VCaP (cell line): ENCODE data around the gene TCL1B.
A peak's percentile ranks its signal among the peaks of the same experiment; 100 is the strongest.

Experiments used
- H3K27ac ChIP-seq: fragments of 450-650 bp; 2 replicates; pipeline ENCODE4 v1.5.1; 2017
- TF ChIP-seq, protein P1 (sequence below): fragments of 450-650 bp; conservative IDR thresholded peaks from 2 replicates; pipeline ENCODE4 v1.5.1; 2017; ENCODE audit warnings: mild to moderate bottlenecking, moderate library complexity

The TCL1B gene

DNA sequence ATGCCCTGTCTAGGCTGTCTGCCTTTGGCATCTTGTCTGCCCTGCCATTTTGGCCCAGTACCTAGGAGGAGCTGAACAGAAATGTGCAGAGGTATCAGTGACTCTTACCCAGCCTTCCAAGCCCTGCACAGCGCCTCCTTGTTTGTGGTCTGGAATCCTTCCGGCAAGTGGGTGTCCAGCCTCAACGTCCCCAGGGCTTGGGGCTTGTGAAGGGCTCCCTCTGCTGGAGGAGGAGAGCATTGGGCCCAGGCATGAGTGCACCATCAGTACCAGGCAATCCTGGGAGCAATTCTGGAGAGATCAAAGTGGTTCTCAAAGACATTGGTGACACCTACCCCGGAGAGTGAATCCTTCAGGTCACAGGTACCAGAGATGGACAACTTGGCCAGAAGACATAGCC is 2.4 kb upstream of the TCL1B start:
- TF ChIP-seq, protein P1, sequence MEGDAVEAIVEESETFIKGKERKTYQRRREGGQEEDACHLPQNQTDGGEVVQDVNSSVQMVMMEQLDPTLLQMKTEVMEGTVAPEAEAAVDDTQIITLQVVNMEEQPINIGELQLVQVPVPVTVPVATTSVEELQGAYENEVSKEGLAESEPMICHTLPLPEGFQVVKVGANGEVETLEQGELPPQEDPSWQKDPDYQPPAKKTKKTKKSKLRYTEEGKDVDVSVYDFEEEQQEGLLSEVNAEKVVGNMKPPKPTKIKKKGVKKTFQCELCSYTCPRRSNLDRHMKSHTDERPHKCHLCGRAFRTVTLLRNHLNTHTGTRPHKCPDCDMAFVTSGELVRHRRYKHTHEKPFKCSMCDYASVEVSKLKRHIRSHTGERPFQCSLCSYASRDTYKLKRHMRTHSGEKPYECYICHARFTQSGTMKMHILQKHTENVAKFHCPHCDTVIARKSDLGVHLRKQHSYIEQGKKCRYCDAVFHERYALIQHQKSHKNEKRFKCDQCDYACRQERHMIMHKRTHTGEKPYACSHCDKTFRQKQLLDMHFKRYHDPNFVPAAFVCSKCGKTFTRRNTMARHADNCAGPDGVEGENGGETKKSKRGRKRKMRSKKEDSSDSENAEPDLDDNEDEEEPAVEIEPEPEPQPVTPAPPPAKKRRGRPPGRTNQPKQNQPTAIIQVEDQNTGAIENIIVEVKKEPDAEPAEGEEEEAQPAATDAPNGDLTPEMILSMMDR: peak; percentile 47; the same call in 1 of the 2 replicates
- H3K27ac ChIP-seq: no peak overlapping the region

DNA sequence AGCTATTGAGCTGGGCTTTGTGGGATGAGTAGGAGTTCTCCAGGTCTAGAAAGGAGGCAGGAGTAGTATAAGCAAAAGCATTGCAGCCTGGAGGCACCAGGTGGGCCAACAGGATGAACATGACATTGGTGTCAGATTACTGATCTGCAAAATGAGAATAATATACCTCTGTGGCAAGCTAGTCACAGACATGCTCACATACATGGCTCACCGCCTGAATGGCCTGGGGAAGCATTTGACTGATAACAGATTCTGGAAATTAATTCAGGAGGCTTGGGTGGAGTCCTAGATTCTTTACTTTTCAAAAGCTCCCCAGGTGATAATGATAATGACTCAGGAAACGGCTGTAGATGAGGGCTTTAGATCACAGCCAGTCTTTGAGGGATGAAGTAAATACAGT is 709 bp downstream of the TCL1B start:
- TF ChIP-seq, protein P1: no peak
- no peak overlapping the region for H3K27ac ChIP-seq

DNA sequence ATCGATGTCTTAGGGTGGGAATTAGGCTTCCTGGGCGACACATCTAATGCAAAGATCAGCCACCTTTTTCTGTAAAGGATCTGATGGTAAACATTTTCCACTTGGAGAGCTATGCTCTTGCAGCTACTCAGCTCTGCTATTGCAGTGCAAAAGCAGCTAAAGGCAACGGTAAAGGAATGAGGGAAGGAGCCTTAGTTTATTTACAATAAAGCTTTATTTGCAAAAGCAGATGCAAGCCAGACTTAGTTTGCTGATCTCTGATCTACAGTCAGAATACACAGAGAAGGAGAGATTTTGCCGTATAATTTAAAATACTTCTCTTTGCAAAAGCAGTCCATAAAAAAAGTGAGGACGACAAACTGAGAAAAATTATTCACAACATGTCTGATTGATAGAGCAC is 3.2 kb downstream of the TCL1B start:
- TF ChIP-seq, protein P1: no peak
- H3K27ac ChIP-seq: no peak overlapping the region

DNA sequence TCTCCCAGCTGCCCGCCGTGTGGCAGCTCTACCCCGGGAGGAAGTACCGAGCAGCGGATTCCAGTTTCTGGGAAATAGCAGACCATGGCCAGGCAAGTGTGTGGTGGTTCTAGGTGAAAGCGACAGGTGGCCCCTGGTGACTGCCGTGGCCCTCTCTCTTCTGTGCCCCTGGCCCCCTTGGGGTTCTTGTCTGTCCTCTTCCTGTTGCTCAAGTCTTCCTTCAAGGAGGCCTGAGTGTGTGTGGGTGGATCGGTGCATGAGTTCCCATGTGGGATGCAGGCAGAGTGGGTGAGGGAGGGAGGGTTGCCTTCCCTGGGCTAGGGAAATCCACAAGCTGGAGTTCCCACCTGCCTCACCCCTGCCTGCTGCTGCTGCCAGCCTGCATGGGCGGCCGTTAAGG is 4.6 kb downstream of the TCL1B start:
- TF ChIP-seq, protein P1: no peak
- no peak overlapping the region for H3K27ac ChIP-seq

DNA sequence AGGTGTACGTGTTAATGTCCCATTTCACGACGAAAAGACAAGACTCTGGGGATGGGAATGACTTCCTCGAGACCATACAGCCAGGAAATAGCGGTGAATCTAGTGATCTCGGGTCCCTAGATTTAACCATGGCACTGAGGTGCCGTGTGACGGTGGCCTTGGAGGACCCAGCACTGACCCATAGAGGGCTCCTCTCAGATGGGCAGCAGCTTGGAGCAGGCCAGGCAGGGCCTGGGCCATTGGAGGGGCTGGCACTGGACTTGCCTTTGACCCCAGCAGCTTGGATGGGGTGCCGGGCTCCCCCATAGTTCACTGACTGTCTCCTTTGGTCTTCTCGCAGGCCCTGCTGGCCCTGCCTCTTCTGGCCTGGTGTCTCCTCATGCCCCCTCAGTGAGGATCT is 5.4 kb downstream of the TCL1B start:
- TF ChIP-seq, protein P1: no peak
- H3K27ac ChIP-seq: no peak overlapping the region

DNA sequence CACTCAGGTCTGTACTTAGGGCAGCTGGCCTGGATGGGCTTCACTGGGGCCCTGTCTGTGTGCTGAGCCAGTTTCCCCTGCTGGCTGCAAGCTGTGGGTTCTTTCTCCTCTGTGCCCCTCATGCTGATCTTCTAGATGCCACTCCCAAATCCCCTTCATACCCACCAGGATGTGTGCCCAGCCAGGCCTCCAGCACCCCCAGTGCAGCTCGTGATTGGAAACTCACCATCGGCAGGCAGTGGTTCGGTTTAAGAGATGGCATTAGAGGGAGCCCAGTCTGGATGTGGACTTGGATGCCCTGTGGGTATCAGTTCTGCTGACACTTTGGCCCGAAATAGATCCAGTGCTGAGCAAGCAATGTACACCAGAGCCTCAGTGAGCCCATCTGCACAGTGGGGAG is 5.9 kb downstream of the TCL1B start:
- TF ChIP-seq, protein P1: no peak
- no peak overlapping the region for H3K27ac ChIP-seq

DNA sequence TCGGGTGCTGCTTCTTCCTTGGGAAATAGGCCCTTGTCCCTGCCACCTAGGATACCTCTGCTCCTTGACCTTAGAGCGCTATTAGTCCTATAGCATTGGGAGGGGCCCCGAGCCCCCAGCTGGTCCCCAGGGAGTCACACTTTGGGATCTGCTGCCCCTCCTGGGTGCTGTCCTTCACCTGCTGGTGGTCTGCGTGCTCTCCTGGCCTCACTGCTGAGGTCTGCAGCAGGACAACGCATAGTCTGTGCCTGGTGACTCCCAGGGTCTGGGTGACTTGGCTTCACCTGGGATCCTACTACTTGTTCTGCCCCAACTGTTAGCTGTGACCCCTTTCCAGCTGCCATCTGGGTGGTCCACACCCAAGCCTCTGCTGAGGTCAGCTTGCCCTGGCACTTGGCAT is 8.8 kb downstream of the TCL1B start:
- no peak overlapping the region for H3K27ac ChIP-seq
- TF ChIP-seq, protein P1: no peak

DNA sequence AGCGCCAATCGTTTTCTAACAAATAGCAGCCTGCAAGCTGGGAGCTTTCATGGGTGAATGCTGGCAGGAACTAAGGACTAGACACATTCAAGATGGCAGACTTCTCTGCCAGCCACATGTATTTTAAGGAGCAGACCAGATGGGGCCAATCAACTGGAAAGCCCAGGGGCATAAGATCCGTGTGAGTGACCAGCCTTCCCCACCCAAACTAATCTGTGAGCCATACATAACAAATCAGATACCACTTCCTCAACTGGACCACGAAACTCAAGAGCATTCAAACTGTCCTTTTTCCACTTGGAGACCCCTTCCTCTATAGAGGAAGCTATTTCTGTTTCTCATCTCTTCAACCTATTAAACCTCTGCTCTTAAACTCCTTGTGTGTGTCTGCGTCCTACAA is 9.7 kb downstream of the TCL1B start:
- H3K27ac ChIP-seq: no peak overlapping the region
- TF ChIP-seq, protein P1: no peak
